ENCODE data around the gene STK24.

The STK24 gene

GRCh38 chr13:98488736-98489135 lies 88.2 kb downstream of the STK24 start:
- no peak for DNase-seq

GRCh38 chr13:98487522-98487921 lies 89.4 kb downstream of the STK24 start:
- DNase-seq, result no peak

- DNase-seq, result no peak
These were observed 89.9 kb downstream of the STK24 start for GRCh38 chr13:98487016-98487415.

- no peak for DNase-seq
These were observed 90.5 kb downstream of the STK24 start for GRCh38 chr13:98486412-98486811.

GRCh38 chr13:98485561-98485960 lies 91.3 kb downstream of the STK24 start:
- DNase-seq, result no peak

DNA sequence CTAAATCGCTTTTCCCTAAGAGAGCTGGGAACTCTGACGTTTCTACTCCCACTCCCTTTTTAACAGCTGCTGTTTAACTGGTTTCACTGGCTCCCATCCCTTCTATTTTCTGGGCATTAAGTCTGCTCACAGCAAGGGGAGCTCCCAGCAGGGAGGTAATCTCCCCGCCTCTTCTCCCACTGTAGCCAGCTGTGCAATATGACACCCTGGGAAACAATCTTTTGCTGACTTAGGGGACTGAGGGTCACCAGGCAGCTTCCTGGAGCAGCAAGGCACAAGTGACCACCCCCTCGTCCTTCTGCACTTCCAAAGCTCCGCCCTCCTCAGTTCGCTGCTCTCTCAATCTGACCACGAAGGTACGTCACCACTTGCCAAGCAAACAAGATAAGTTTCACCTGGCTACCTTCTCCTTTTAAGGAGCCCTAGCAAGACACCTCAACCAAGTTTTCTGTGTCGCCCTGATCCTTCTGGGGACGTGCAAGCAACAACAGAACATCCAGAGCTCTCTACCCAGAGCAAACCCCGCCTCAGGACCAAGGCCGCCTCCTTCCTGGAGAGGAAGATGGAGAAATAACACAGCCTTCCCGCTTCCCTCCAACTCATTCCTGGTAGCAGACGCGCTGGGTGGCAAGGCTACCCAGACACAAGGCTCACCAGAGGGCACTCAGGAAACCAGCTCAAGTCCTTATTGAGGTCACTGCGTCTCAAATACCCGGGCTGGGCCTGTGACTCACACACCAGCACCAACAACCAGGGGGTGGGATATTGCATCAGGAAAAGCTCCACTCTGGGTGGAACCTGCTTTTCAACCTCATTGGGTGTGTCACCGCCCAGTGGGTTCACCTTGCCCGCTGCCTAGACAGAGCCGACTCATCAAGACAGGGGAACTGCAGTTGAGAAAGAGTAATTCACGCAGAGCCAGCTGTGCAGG lies 92.4 kb downstream of the STK24 start:
- DNase-seq, result peak; percentile 68

DNA sequence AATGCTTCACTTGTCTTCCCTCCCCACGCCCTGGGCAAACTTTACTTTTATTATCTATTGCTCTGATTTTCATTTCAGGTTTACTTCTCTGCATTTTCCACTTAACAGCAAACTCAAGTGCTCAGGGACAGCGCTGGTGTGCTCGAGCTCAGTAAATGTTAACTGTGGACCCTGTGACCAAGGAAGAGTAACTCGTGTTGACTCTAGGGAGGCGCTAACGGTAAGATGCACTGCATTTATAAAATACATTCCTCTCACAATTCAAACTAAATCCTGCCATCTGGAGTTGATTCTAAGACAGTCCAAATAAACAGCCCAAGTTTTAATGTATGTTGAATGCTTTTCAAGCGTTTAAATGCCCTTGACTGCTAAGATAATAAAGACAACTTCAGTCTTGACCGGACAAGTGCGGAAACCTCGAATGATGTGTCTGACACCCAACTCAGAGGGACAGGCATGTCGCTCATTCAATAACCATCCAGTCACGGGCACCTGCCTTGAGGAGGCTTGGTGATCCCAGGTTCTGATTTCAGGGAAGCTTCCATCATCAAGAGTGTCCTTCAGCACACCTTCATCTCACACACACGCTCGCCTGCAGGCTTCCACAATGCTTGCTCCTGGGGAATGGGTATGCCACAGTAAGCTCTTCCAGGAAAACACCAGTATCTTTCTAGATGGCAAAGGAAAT lies 93.2 kb downstream of the STK24 start:
- no peak for DNase-seq

GRCh38 chr13:98482476-98483444 lies 94.1 kb downstream of the STK24 start:
- no peak for DNase-seq

- DNase-seq, result no peak
These were observed 95.7 kb downstream of the STK24 start for GRCh38 chr13:98480915-98481877.

GRCh38 chr13:98479496-98480003 lies 97.4 kb downstream of the STK24 start:
- peak; percentile 9 for DNase-seq

DNA sequence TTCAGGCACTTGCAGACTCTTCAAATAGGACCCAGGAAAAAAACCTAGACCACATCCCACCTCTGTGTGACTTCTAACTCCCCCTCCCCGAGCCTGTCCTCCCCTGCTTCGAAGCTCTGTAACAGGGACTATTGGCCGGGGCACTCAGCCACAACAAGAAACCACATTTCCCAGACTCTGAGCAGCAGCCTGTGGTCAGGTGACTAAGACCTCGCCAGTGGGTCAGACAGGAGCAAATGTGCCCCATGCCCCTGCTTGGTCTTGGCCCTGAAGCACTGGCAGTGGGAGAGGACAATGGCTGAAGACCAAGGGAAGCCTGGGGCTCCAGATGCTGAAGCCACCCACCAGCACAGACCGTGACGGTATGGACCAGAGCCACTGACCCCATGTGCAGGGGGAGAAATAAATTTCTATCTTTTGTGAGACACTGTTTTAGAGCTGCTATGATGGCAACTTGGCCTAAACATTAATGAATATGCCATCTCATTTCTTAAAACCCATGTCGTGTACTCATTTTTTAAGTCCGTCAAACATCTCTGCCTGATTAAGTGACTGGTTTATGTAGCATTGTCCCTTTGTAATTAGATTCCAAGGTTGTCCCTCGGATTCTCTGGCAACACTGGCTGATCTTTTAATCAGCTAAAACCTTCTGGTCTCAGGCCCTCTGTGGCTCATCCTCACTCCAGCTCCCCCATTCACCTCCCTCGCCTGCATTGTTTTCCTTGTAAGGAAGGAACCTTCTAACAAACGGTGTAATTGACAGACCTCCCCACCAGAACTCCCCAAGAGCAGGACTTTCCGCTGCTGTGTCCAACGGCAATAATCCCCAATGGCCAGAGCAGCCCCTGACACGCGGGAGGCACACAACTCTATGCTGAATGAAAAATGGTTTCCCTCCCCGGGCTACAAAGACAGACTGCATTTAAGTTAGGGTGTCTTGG lies 98.4 kb downstream of the STK24 start:
- DNase-seq, result peak; percentile 17

DNA sequence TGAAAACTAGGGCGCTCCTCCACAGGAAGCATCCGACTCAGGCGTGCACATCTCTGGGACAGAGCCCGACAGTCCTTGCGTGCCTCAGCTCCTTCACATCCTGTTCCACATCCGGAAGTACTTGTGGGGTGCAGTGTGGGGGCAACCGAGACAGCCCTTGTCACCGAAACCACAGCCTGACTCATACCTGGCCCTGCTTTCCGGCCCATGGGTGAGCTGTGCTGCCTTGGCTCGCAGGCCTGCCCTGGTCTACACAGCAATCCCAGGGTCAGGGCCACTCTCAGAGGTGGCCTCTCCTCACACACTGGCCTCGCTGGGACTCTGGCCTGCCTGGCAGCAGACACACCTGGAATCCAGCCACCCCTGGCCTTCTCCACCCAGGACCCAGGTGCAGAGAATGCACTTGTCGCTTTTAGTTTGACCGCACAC lies 100.4 kb downstream of the STK24 start:
- DNase-seq, result peak; percentile 80

GRCh38 chr13:98476106-98476505 lies 100.8 kb downstream of the STK24 start:
- peak; percentile 70 for DNase-seq

DNA sequence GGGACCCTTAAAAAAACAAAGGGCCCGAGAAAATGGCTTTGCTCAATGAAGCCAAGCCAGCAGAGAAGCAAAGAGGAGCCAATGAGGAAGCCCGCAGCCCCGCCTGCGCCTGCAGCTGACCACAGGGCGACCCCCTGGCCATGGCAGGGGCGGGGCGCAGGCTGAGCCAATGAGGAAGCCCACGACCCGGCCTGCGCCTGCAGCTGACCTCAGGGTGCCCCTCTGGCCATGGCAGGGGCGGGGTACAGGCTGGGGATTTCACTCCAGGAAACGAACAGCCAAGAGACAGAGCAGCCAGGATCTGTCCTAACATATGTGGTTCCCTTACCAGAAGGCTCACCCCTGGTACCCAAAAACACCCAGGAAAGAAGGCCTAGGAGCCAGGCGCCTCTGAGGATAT lies 101.4 kb downstream of the STK24 start:
- DNase-seq, result no peak

GRCh38 chr13:98474761-98475160 lies 102.1 kb downstream of the STK24 start:
- no peak for DNase-seq

DNA sequence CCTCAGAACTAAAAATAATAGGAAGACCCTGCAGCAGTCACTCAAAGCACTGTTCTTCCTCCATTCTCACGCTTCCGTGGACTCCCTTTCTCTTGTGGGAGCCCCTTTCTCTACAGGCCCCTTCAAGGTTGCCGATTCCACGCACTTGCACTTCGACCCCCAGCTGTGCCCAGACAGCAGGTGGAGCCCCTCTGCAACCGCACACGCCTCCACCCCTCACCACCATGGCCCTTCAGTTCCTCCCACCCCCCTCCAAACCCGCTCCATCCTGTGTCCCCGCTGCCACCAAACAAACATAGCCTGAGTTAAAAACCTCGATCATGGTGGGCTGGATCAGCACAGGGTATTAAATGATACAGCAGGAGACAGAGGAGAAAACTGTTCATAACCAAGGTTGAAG lies 102.6 kb downstream of the STK24 start:
- DNase-seq, result peak; percentile 11

GRCh38 chr13:98473788-98474144 lies 103.1 kb downstream of the STK24 start:
- DNase-seq, result no peak

DNA sequence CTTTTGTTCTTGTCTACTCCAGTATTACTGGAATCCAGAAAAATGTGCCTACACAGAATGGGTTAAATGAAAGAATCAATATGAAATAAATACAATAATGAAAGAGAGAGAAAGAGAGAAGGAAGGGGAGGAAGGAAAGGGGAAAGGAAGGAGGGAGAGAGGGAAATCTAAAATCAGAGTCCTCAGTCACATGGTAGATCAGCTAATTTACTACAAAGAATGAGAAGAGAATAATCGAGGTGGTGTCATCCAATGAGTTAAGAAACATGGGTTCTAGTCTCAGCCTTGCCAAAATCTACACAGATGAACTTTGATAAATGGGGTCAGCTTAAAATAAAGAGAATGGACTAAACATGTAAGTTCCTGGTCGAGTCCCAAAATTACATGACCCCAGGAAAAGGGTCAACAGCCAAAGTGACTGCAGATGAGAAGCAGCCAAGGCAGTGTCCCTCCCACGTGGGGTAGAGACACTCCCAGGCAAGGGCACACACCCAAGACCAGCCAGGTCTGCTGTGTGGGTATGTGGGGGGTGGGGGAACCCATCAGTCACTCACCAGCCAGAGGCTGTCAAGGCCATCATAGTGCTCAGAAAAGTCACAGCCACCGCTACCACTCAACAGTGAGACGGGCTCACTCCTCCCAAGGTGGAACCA lies 103.6 kb downstream of the STK24 start:
- peak; percentile 16 for DNase-seq

GRCh38 chr13:98471934-98472333 lies 105.0 kb downstream of the STK24 start:
- no peak for DNase-seq

DNA sequence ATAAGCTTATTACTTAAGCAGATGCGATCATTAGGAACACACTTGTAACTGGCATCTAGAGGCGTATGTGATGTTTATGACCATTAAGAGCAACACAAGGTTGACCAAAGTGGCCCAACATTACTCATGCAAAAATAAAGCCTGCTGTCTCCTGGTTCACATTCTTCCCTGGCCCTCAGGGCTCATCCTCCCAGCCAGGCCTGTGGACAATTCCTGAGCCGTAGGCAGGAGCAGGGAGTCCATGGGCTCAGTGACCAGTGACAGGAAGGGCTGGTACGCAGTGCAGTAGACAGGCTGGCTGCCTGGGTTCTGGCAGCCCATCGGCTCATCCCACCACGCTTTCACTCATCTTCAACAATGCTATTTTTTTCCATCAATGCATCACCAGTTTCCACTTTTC lies 106.0 kb downstream of the STK24 start:
- DNase-seq, result no peak

Measured in activated T-cell treated with anti-CD3 and anti-CD28 coated beads, Interleukin-2, amount 50 U/mL, for 1 hour (primary cell).